Stomach (tissue), 9 donors: ENCODE results near the gene KLRC4. TPM values are rescaled to one million over a fixed set of nuclear protein-coding genes. Genes with fewer than 3 reads are reported as not detected.
A peak's percentile ranks its signal among the peaks of the same experiment; 100 is the strongest.
"Not testable (repeated sequence)": the region's sequence is repeated elsewhere in the genome, so short reads cannot be mapped to it uniquely, and the experiment has no call there.

Experiments
- DNase-seq, 2 donors: peaks; one replicate each; pipeline versions ENCODE4 v3.0.0 to v3.0.0-alpha.2; 2013 to 2019
- H3K27ac ChIP-seq, 5 donors: fragments of 200-600 bp in 4 of 5; sonication (generic) in 4 of 5; one replicate each; pipeline ENCODE4 v1.5.1; 2013 to 2019; ENCODE audit warnings: mild to moderate bottlenecking in 1 of 5, moderate library complexity in 1 of 5
- H3K27me3 ChIP-seq, 3 donors: fragments of 200-600 bp; sonication (generic); one replicate each; pipeline ENCODE4 v1.5.1; 2017 to 2019; ENCODE audit warnings: mixed run types in 1 of 3
- H3K36me3 ChIP-seq, 4 donors: fragments of 200-600 bp; sonication (generic); 1 replicate in 3 of 4; 2 replicates in 1 of 4; pipeline ENCODE4 v1.5.1; 2016 to 2019
- H3K4me1 ChIP-seq, 4 donors: fragments of 200-600 bp; sonication (generic); one replicate each; pipeline ENCODE4 v1.5.1; 2016 to 2019
- H3K4me3 ChIP-seq, 4 donors: fragments of 200-600 bp; sonication (generic) in 3 of 4; one replicate each; pipeline ENCODE4 v1.5.1; 2016 to 2019; ENCODE audit warnings: mild to moderate bottlenecking in 1 of 4
- H3K9me3 ChIP-seq, 4 donors: fragments of 200-600 bp; sonication (generic); one replicate each; pipeline ENCODE4 v1.5.1; 2016 to 2019
- EP300 ChIP-seq: sonication (generic); formaldehyde crosslinking; IDR thresholded peaks from one replicate; pipeline ENCODE4 v1.6.1; 2017; ENCODE audit warnings: antibody characterized with exemption
- POLR2A ChIP-seq, 4 donors: fragments of 450-650 bp; IDR thresholded peaks; one replicate each; pipeline ENCODE4 v1.6.1; 2016; ENCODE audit warnings: antibody characterized with exemption in 4 of 4, control low read depth in 2 of 4, mild to moderate bottlenecking in 1 of 4, moderate library complexity in 1 of 4
- POLR2AphosphoS5 ChIP-seq, 3 donors: sonication (generic); formaldehyde crosslinking; IDR thresholded peaks; one replicate each; pipeline ENCODE4 v1.6.1; 2016; ENCODE audit warnings: antibody characterized with exemption in 3 of 3
- WGBS, 5 donors: extraction: QIAGEN DNeasy Blood & Tissue Kit in 3 of 5; methylation state at CpG; one replicate each; pipeline versions ENCODE4 v1.1.5 to v1.1.7; 2013 to 2018; 5-methylcytosine and 5-hydroxymethylcytosine counted together
- intact Hi-C: fragments of 100-400 bp; cut with DNase I; formaldehyde crosslinking; loops from one replicate; pipeline ENCODE4 v1.15.1; 2023; ENCODE audit warnings: low total_unique reads
- polyA plus RNA-seq, 3 donors: library from polyadenylated mRNA; stranded (reverse); fragments of 200-250 nt; gene quantifications; one replicate each; pipeline ENCODE4 v1.2.3, GENCODE V29; 2013
- total RNA-seq, 5 donors: library from RNA; depleted of rRNA; stranded (reverse); fragments of >200 nt; gene quantifications; one replicate each; pipeline versions ENCODE4 v1.1.0 to v1.2.3, GENCODE V29; 2014 to 2016
- TF ChIP-seq, protein P1 (sequence below), 7 experiments: fragments of 450-650 bp in 4 of 7; fragments of 200-600 bp in 3 of 7; sonication (generic) in 3 of 7; IDR thresholded peaks; one replicate each; pipeline ENCODE4 v1.5.1; 2016 to 2019; ENCODE audit warnings: antibody characterized with exemption in 7 of 7, control low read depth in 2 of 7, mild to moderate bottlenecking in 1 of 7
- donor health status: healthy with polysubstance abuse.
- donor health status: Bipolar disorder and iron deficiency.
- donor health status: healthy.

Gene KLRC4
- total and polyA plus RNA-seq, 8 donors: 0.13 to 1.3 TPM; not detected in 6

DNA sequence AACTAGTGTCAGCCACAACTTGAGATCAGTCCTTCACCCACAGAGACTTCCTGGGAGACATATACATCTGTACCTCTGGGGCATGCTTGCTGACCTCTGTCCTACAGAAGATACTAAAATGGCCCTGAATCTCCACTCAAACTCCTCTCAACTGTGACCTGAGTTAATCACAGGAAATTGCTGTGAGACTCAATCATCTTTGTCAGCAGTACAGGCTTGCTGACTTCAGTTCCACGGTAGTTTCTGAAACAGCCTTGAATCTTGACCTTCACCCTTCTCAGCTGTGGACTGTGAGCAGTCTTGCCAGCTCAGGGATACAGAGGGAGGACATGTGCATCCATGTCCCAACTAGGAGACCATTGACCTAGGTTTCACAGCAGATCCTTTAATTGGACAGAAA, 45.0 kb upstream of the KLRC4 start:
- TF ChIP-seq, protein P1, sequence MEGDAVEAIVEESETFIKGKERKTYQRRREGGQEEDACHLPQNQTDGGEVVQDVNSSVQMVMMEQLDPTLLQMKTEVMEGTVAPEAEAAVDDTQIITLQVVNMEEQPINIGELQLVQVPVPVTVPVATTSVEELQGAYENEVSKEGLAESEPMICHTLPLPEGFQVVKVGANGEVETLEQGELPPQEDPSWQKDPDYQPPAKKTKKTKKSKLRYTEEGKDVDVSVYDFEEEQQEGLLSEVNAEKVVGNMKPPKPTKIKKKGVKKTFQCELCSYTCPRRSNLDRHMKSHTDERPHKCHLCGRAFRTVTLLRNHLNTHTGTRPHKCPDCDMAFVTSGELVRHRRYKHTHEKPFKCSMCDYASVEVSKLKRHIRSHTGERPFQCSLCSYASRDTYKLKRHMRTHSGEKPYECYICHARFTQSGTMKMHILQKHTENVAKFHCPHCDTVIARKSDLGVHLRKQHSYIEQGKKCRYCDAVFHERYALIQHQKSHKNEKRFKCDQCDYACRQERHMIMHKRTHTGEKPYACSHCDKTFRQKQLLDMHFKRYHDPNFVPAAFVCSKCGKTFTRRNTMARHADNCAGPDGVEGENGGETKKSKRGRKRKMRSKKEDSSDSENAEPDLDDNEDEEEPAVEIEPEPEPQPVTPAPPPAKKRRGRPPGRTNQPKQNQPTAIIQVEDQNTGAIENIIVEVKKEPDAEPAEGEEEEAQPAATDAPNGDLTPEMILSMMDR (IDR thresholded peaks at IDR 0.05): no peak
- no peak for TF ChIP-seq POLR2A (IDR thresholded peaks at IDR 0.05)
- TF ChIP-seq POLR2AphosphoS5 (IDR thresholded peaks at IDR 0.05): no peak
- no peak for TF ChIP-seq EP300
- Histone ChIP-seq H3K4me1 (no peaks in the 10 kb centered on the region), H3K27me3 (no peaks in the 10 kb centered on the region), H3K4me3 (no peak overlapping the region), H3K27ac (no peak overlapping the region), H3K36me3 (no peaks in the 10 kb centered on the region), H3K9me3 (peaks cover 0 to 29% (median 17%) of the 10 kb centered on the region in 4 donors)
- WGBS, 5 donors: 47 to 68% (median 60%) methylated on average over 1 of the region's 1 CpG
- no peak for DNase-seq
- intact Hi-C loops: no loop called here

DNA sequence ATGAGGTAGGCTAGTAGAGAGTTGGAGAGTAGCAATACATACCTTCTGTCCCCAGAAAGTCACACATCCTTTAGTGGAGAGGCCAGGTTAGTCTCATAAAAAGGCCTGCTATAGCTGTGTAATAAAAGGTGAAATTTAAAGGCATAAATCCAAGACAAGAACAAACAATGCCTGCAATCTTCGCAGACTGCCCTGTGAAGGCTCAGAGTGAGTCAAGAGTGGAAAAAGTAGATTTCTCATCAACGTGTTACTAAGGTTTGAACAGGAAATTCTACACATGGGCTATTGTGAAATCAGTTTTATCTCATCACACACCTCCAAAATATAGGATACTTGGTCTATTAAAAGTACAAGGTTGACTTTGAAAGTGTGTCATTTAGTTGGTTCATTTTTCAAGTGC, 43.6 kb upstream of the KLRC4 start, which contains the start of gene KLRC1:
KLRC1 (minus strand) TSS at position 222 of the 400 bp plus-strand sequence. CDS start 2,221 bp downstream, outside the sequence.
- Histone ChIP-seq H3K4me3 (no peak within 1 kb of the TSS), H3K9me3 (peaks cover 0 to 26% (median 17%) of the 10 kb centered on the region in 4 donors), H3K36me3 (no peaks in the 10 kb centered on the region), H3K4me1 (no peaks in the 10 kb centered on the region), H3K27me3 (no peaks in the 10 kb centered on the region), H3K27ac (no peak within 1 kb of the TSS)
- WGBS, 5 donors: 45 to 55% (median 50%) methylated on average over 2 of the region's 2 CpGs
- intact Hi-C loops: no loop called here
- DNase-seq: no peak
- TF ChIP-seq, protein P1 (IDR thresholded peaks at IDR 0.05): no peak
- TF ChIP-seq EP300: no peak
- TF ChIP-seq POLR2A (IDR thresholded peaks at IDR 0.05): no peak
- no peak for TF ChIP-seq POLR2AphosphoS5 (IDR thresholded peaks at IDR 0.05)

DNA sequence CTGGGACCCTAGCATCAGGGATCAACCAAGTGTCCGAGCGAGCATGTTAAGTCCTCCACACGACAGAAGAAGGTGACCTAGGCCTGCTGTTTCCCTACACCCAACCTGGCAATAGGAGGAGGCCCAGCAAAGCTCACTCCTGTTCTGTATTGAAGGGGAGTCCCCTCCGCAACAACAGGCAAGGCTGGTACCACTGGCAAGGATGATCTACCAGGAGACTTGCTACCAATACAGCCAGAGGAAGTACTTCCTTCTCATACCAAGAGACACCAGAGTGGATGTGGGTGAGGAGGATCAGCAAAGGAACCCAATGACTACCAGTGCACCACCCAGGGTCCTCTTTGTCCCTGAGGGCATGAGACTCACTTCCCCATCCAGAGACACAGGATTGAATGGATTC, 38.7 kb upstream of the KLRC4 start:
- 84 to 94% (median 92%) methylated on average over 4 of the region's 4 CpGs for WGBS, 5 donors
- Histone ChIP-seq H3K27ac (no peak overlapping the region), H3K27me3 (no peaks in the 10 kb centered on the region), H3K4me3 (no peak overlapping the region), H3K4me1 (no peaks in the 10 kb centered on the region), H3K36me3 (no peaks in the 10 kb centered on the region), H3K9me3 (no peaks in the 10 kb centered on the region)
- DNase-seq: no peak
- intact Hi-C loops: no loop called here
- TF ChIP-seq, protein P1 (IDR thresholded peaks at IDR 0.05): no peak
- TF ChIP-seq POLR2A (IDR thresholded peaks at IDR 0.05): no peak
- no peak for TF ChIP-seq EP300
- no peak for TF ChIP-seq POLR2AphosphoS5 (IDR thresholded peaks at IDR 0.05)

GRCh38 chr12:10446052-10446451, 36.5 kb upstream of the KLRC4 start:
- H3K9me3 ChIP-seq, H3K4me3 ChIP-seq, H3K4me1 ChIP-seq, H3K27me3 ChIP-seq, intact Hi-C loops, H3K27ac ChIP-seq, DNase-seq, H3K36me3 ChIP-seq: not testable (repeated sequence)
- 65 to 79% (median 67%) methylated on average over 5 of the region's 5 CpGs for WGBS, 5 donors

DNA sequence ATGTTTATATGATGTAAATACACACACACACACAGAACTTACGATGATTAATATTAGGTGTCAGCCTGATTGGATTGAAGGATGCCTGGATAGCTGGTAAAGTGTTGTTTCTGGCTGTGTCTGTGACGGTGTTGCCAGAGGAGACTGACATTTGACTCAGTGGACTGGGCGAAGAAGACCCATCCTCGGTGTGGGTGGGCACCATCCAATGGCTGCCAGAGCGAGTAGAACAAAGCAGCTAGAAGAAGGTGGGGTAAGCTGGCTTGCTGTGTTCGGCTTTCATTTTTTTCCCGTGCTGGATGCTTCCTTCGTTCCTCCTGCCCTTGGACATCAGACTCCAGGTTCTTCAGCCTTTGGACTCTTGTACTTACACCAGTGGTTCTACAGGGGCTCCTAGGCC, 31.6 kb upstream of the KLRC4 start:
- WGBS, 5 donors: 85 to 95% (median 88%) methylated on average over 6 to 8 of the region's 8 CpGs
- H3K4me1 ChIP-seq, intact Hi-C loops, H3K9me3 ChIP-seq, H3K4me3 ChIP-seq, H3K27ac ChIP-seq, DNase-seq, H3K36me3 ChIP-seq, H3K27me3 ChIP-seq: not testable (repeated sequence)

GRCh38 chr12:10439608-10440274, 30.2 kb upstream of the KLRC4 start:
- H3K4me3 ChIP-seq, intact Hi-C loops, H3K27ac ChIP-seq, H3K9me3 ChIP-seq, DNase-seq, H3K27me3 ChIP-seq, H3K4me1 ChIP-seq, H3K36me3 ChIP-seq: not testable (repeated sequence)
- 67 to 92% (median 71%) methylated on average over 1 to 2 of the region's 2 CpGs for WGBS, 5 donors

DNA sequence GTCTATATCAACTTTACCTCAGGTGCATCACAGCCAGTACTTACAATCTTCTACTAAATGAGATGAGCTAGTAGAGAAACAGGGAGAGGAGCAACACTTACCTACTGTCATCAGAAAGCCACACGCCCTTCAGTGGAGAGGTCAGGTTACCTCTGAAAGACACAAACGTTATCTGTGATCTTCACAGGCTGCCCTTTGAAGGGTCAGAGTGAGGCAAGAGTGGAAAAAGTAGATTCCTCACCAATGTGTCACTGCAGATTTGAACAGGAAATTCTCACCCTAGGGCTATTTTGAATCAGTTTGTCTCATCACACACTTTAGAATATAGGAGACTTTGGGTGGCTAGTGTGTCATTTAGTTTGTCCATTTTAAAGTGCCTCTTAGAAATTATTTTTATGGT, 28.0 kb upstream of the KLRC4 start:
- intact Hi-C loops, DNase-seq, H3K27ac ChIP-seq, H3K36me3 ChIP-seq, H3K4me3 ChIP-seq, H3K4me1 ChIP-seq, H3K27me3 ChIP-seq, H3K9me3 ChIP-seq: not testable (repeated sequence)
- WGBS, 5 donors: 14 to 25% (median 17%) methylated on average over 1 of the region's 2 CpGs; no CpG with 5 or more reads in 2 of the 5 donors

DNA sequence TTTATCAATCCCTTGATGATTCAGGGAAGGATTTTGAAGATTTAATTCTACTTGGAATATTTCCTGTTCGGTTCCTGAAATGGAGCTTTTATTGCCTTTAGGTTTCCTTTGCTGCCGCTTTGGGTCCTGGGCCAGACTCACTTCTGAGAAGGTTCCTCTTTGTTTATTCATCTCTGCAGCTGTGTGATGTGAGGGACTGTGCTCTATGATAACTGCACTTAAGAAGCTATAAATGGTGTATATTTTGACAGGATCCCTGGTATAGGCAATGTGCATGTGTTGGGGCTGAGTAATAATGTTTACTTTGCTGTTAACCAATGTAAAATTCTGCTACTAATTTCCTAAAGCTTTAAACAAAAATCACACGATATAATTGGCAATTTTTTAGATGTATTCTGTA, 26.3 kb upstream of the KLRC4 start, which contains the start of gene KLRC2:
KLRC2 (minus strand) TSS at position 195 of the 400 bp plus-strand sequence; CDS start at position 171, 24 bp downstream.
- intact Hi-C loops, H3K4me3 ChIP-seq, H3K27ac ChIP-seq, H3K4me1 ChIP-seq, H3K36me3 ChIP-seq, H3K27me3 ChIP-seq, H3K9me3 ChIP-seq: not testable (repeated sequence)
- peak in 1 of 2 donors; percentile 18 for DNase-seq
- 33 to 55% (median 42%) methylated on average over 3 of the region's 3 CpGs for WGBS, 5 donors

DNA sequence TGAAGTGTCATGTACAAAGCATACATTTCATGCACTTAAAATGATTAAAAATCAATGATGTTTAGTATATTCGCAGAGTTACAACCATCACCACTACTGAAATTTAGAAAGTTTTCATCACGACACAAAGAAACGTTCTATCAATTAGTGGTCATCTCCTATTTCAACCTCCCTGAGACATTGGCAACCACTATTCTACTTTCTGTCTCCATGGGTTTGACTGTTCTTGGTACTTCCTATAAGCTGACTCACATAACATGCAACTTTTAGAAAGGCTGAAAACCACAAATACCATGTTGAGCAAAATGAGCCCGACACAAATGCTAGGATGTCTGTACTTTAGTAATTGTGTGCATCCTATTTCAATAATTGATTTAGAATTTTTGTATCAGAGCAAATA, 21.1 kb upstream of the KLRC4 start:
- H3K4me3 ChIP-seq, H3K27ac ChIP-seq, H3K36me3 ChIP-seq, H3K4me1 ChIP-seq, H3K27me3 ChIP-seq, intact Hi-C loops, DNase-seq, H3K9me3 ChIP-seq: not testable (repeated sequence)
- WGBS, 5 donors: 76 to 82% (median 82%) methylated on average over 4 of the region's 4 CpGs
